Gastrocnemius medialis (tissue), 4 donors: ENCODE measurements around the gene SMOC2. TPM values are rescaled to one million over a fixed set of nuclear protein-coding genes. Genes with fewer than 3 reads are reported as not detected.
"Not testable (repeated sequence)": the region's sequence is repeated elsewhere in the genome, so short reads cannot be mapped to it uniquely, and the experiment has no call there.

ENCODE experiments used
- ATAC-seq, 2 donors: fragments of 150-250 bp; one replicate each; pipeline ENCODE4 v1.9.1; 2016
- DNase-seq, 2 donors: peaks; one replicate each; pipeline ENCODE4 v3.0.0-alpha.2; 2019
- H3K27ac ChIP-seq, 4 donors: fragments of 200-600 bp; sonication (generic); 1 replicate in 1 of 4; 2 replicates in 3 of 4; pipeline ENCODE4 v1.5.1; 2016 to 2018; ENCODE audit warnings: mild to moderate bottlenecking in 2 of 4, moderate library complexity in 1 of 4
- H3K27me3 ChIP-seq, 3 donors: fragments of 200-600 bp; sonication (generic) in 2 of 3; 1 replicate in 1 of 3; 2 replicates in 2 of 3; pipeline versions ENCODE4 v1.5.1 to v1.6.0; 2016 to 2019; ENCODE audit warnings: mild to moderate bottlenecking in 1 of 3, moderate library complexity in 1 of 3
- H3K36me3 ChIP-seq, 2 donors: fragments of 200-600 bp; sonication (generic) in 1 of 2; one replicate each; pipeline ENCODE4 v1.5.1; 2017 to 2018
- H3K4me1 ChIP-seq, 2 donors: fragments of 200-600 bp; sonication (generic) in 1 of 2; one replicate each; pipeline ENCODE4 v1.5.1; 2016 to 2017; ENCODE audit warnings: mild to moderate bottlenecking in 2 of 2
- H3K4me3 ChIP-seq, 4 donors: fragments of 200-600 bp; sonication (generic) in 3 of 4; 1 replicate in 1 of 4; 2 replicates in 3 of 4; pipeline ENCODE4 v1.5.1; 2016 to 2019; ENCODE audit warnings: mild to moderate bottlenecking in 2 of 4
- H3K9me3 ChIP-seq, 3 donors: fragments of 200-600 bp; sonication (generic) in 2 of 3; 1 replicate in 1 of 3; 2 replicates in 2 of 3; pipeline ENCODE4 v1.5.1; 2016 to 2019
- CTCF ChIP-seq, 5 experiments: fragments of 450-650 bp in 3 of 5; fragments of 200-600 bp in 2 of 5; sonication (generic) in 2 of 5; IDR thresholded peaks in 4 of 5; conservative IDR thresholded peaks in 1 of 5; 1 replicate in 4 of 5; 2 replicates in 1 of 5; pipeline ENCODE4 v1.5.1; 2016 to 2019; ENCODE audit warnings: antibody characterized with exemption in 5 of 5, mild to moderate bottlenecking in 3 of 5, moderate library complexity in 3 of 5
- POLR2A ChIP-seq, 2 donors: fragments of 450-650 bp; IDR thresholded peaks; one replicate each; pipeline ENCODE4 v1.6.1; 2017; ENCODE audit warnings: antibody characterized with exemption in 2 of 2, mild to moderate bottlenecking in 2 of 2, moderate library complexity in 2 of 2
- in situ Hi-C, 4 donors: fragments of 200-750 bp; cut with MboI; loops; one replicate each; pipeline versions ENCODE4 v1.15.0 to v1.8.0; 2017; ENCODE audit warnings: low sequenced_read_pairs in 4 of 4
- intact Hi-C: fragments of 100-400 bp; cut with DNase I; formaldehyde crosslinking; loops from one replicate; pipeline ENCODE4 v1.15.1; 2023; ENCODE audit warnings: low total_unique reads
- total RNA-seq, 4 donors: library from RNA; depleted of rRNA; stranded (reverse); fragments of >200 nt; gene quantifications; one replicate each; pipeline versions ENCODE4 v1.1.0 to v1.2.3, GENCODE V29; 2016

SMOC2 gene
- total RNA-seq, 4 donors from 2014 or later: 7.2 to 34.4 (median 16.5) TPM

DNA sequence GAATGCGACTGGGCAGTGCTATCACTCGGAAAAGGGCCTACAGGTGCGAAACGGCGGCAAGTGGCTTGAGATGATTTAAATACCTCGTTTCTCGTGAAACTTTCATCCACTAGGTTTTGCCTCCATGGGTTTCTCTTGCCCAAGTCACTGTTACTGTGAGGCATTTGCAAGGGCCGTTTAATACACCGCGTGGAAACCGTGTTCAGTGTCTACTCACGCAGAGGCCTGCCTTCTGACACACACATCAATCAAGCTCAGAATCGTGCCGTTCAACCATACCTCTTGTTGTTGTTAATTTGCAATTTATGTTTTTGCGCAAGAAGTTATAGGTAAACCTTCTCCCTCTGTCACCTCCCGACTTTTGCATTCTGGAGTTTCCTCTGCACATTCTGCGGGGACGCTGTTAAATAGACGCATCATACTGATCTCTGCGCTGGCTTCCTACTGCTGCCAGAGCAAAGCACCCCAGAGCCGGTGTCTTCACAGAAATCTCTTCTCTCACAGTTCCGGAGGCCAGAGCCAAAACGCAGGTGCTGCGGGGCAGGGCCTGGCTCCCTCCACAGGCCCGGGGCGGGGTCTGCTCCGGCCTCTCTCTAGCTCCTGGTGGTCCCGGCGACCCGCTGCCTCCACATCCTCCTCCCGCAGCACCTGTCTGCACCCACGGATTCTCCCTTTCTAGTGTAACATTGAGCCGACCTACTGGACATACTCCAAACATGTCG, 251.4 kb downstream of the SMOC2 start:
- no peaks in the 10 kb centered on the region for H3K36me3 ChIP-seq
- no peak for ATAC-seq
- H3K4me3 ChIP-seq: no peak overlapping the region
- no peaks in the 10 kb centered on the region for H3K4me1 ChIP-seq
- TF ChIP-seq CTCF (IDR thresholded peaks at IDR 0.05 in 4 of 5, conservative IDR thresholded peaks at IDR 0.05 in 1 of 5): no peak
- no peak for TF ChIP-seq POLR2A (IDR thresholded peaks at IDR 0.05)
- no peak overlapping the region for H3K27ac ChIP-seq
- in situ Hi-C loops: no loop called here
- intact Hi-C loops: no loop called here
- no peaks in the 10 kb centered on the region for H3K27me3 ChIP-seq
- DNase-seq: no peak
- no peaks in the 10 kb centered on the region for H3K9me3 ChIP-seq

- H3K4me3 ChIP-seq, H3K9me3 ChIP-seq, in situ Hi-C loops, H3K4me1 ChIP-seq, H3K36me3 ChIP-seq, H3K27ac ChIP-seq, ATAC-seq, DNase-seq, intact Hi-C loops, H3K27me3 ChIP-seq: not testable (repeated sequence)
These were observed 251.9 kb downstream of the SMOC2 start for GRCh38 chr6:168692915-168693257.

GRCh38 chr6:168694797-168695196, 253.8 kb downstream of the SMOC2 start:
- H3K36me3 ChIP-seq, intact Hi-C loops, DNase-seq, H3K4me1 ChIP-seq, in situ Hi-C loops, H3K27me3 ChIP-seq, H3K4me3 ChIP-seq, H3K9me3 ChIP-seq, H3K27ac ChIP-seq, ATAC-seq: not testable (repeated sequence)

DNA sequence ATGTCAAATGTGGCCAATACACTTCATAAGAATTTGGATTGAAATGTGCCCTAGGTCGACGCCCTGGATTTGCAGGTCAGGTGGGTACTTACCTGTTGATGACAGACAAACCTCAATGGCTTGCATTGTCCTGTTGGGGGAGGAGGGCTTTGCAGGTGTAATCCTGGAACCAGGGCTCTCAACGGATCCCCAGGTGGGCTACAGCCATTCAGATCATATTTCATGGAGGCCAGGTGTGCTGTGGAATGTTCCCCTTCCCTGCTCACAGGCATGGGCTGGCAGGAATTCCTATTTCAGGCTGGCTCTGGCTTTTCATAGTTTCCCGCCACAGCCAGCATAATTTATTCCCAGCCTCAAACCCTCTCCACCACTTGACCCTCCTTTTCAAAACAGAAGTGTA, 254.7 kb downstream of the SMOC2 start:
- ATAC-seq (no peak), DNase-seq (no peak)
- Histone ChIP-seq H3K36me3 (no peaks in the 10 kb centered on the region), H3K9me3 (no peaks in the 10 kb centered on the region), H3K4me1 (no peaks in the 10 kb centered on the region), H3K27me3 (no peaks in the 10 kb centered on the region), H3K27ac (no peak overlapping the region), H3K4me3 (no peak overlapping the region)
- TF ChIP-seq CTCF (IDR thresholded peaks at IDR 0.05 in 4 of 5, conservative IDR thresholded peaks at IDR 0.05 in 1 of 5) (no peak), POLR2A (IDR thresholded peaks at IDR 0.05) (no peak)
- in situ Hi-C loops (no loop called here), intact Hi-C loops (no loop called here)

DNA sequence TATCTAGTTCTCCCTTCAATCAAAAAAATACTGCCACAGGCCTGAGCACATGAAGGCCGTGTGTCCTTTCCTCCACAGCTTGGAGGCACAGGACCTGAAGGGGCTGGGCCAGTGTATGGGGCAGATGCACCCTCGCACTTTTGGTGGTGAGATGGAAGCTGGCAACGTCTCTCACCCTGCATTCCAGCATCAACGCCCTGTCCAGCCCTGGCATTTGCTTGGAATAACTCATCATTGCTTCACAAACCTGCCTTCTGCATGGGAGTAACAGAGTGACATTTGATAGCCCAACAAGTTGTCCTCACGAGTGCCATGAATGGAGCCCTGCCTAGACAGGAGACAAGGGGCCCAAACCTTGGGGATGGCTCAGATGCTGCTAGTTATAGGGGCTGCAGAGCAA, 257.9 kb downstream of the SMOC2 start:
- no peak for TF ChIP-seq POLR2A (IDR thresholded peaks at IDR 0.05)
- no peak for TF ChIP-seq CTCF (IDR thresholded peaks at IDR 0.05 in 4 of 5, conservative IDR thresholded peaks at IDR 0.05 in 1 of 5)
- ATAC-seq (no peak), DNase-seq (no peak)
- Histone ChIP-seq H3K4me3 (no peak overlapping the region), H3K36me3 (no peaks in the 10 kb centered on the region), H3K27me3 (no peaks in the 10 kb centered on the region), H3K9me3 (no peaks in the 10 kb centered on the region), H3K4me1 (no peaks in the 10 kb centered on the region), H3K27ac (no peak overlapping the region)
- intact Hi-C loops: no loop called here
- in situ Hi-C loops: no loop called here
